ENCODE measurements around the gene PHYKPL. TPM values are rescaled to one million over a fixed set of nuclear protein-coding genes. Genes with fewer than 3 reads are reported as not detected.
A peak's percentile ranks its signal among the peaks of the same experiment; 100 is the strongest.

The PHYKPL gene
- total and polyA plus RNA-seq, 7 experiments from 2014 or later: 38.8 to 265 (median 143) TPM

GRCh38 chr5:178170455-178170854 is 62.1 kb downstream of the PHYKPL start:
- no peak overlapping the region for H3K4me3 ChIP-seq (ENCODE audit: low read length)
- peaks cover 0 to 22% (median 0%) of the 10 kb centered on the region in 5 donors for H3K27me3 Mint-ChIP-seq
- no peaks in the 10 kb centered on the region for H3K4me1 Mint-ChIP-seq
- no peaks in the 10 kb centered on the region for H3K36me3 Mint-ChIP-seq
- H3K4me1 ChIP-seq (ENCODE audit: control insufficient read depth in 2 of 2, insufficient read depth in 2 of 2, low read length in 2 of 2): no peaks in the 10 kb centered on the region
- ChIA-PET POLR2A (no interaction called here), CTCF (no interaction called here)
- no peak overlapping the region for H3K27ac Mint-ChIP-seq
- no peaks in the 10 kb centered on the region for H3K36me3 ChIP-seq (ENCODE audit: control insufficient read depth in 2 of 3, insufficient read depth in 3 of 3, low read length in 3 of 3)
- no peak overlapping the region for H3K27ac ChIP-seq (ENCODE audit: low read depth, low read length)
- H3K4me3 Mint-ChIP-seq: no peak overlapping the region
- no peak for ATAC-seq
- DNase-seq: no peak
- no peaks in the 10 kb centered on the region for H3K27me3 ChIP-seq (ENCODE audit: control insufficient read depth in 2 of 2, insufficient read depth in 2 of 2, low read length in 2 of 2)
- no peaks in the 10 kb centered on the region for H3K9me3 Mint-ChIP-seq
- intact Hi-C loops (cut with micrococcal nuclease): no loop called here
- no peaks in the 10 kb centered on the region for H3K9me3 ChIP-seq (ENCODE audit: control insufficient read depth in 2 of 3, low read length in 3 of 3)

GRCh38 chr5:178165581-178165980 is 67.0 kb downstream of the PHYKPL start:
- H3K4me3 ChIP-seq (ENCODE audit: low read length): no peak overlapping the region
- peaks cover 0 to 10% (median 8%) of the 10 kb centered on the region in 7 donors for H3K4me1 Mint-ChIP-seq
- no peak overlapping the region for H3K27ac Mint-ChIP-seq
- DNase-seq (no peak), ATAC-seq (no peak)
- no peaks in the 10 kb centered on the region for H3K36me3 ChIP-seq (ENCODE audit: control insufficient read depth in 2 of 3, insufficient read depth in 3 of 3, low read length in 3 of 3)
- no peaks in the 10 kb centered on the region for H3K9me3 ChIP-seq (ENCODE audit: control insufficient read depth in 2 of 3, low read length in 3 of 3)
- no peaks in the 10 kb centered on the region for H3K27me3 ChIP-seq (ENCODE audit: control insufficient read depth in 2 of 2, insufficient read depth in 2 of 2, low read length in 2 of 2)
- H3K4me3 Mint-ChIP-seq: no peak overlapping the region
- CTCF ChIA-PET: interaction anchor here (1.3 to 1.6 kb wide), 2 partner anchors 68 to 90 kb away, joined by 3 to 4 read pairs; no protein-coding TSS in a partner anchor
- H3K4me1 ChIP-seq (ENCODE audit: control insufficient read depth in 2 of 2, insufficient read depth in 2 of 2, low read length in 2 of 2): peaks cover 0 to 3% of the 10 kb centered on the region in 2 donors
- no peak overlapping the region for H3K27ac ChIP-seq (ENCODE audit: low read depth, low read length)
- H3K27me3 Mint-ChIP-seq: peaks cover 0 to 36% (median 9%) of the 10 kb centered on the region in 5 donors
- POLR2A ChIA-PET: no interaction called here
- intact Hi-C loops (cut with micrococcal nuclease): no loop called here
- H3K36me3 Mint-ChIP-seq: no peaks in the 10 kb centered on the region
- H3K9me3 Mint-ChIP-seq: no peaks in the 10 kb centered on the region

DNA sequence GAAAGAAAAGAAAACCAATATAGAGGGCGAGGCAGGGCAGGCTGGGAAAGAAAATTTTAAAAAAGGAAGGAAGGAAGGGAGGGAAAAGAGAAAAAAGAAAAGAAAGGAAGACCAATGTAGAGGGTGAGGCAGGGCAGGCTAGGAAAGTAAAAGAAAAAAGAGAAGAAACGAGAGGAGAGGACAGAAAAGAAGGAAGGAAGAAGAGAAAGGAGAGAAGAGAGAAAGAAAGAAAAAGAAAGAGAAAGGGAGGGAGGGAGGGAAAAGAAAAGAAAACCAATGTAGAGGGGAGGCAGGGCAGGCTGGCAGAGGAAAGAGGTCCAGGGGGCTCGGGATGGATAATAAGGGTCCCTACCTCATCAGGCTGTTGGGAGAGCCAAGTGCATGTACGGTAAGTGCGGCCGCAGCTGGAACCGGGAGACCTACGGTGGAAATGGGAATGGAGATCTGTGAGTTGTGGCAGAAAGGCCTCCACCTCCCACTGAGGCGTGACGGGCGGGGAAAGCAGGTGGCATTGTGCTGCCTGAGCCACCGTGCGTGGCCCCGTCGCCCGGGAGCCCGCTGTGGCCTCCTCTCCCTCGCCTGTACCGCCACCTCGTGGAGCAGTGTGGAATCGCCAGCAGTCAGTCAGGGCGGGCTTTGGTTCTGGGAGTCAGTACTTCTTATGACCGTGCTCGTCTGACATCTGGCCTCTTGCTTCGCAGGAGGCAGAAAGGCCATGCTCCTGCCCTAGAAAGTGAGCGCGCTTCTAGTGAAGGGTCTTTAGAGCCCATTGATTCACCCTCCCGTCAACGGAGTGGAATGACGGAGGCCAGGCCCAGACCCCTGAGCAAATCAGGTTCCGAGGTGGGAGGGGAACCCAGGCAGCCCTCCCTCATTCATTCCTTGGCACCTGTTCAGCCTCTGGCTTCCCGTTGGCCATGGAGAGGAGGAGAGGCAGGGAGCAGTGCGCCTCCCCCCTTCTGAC is 68.5 kb downstream of the PHYKPL start:
- ATAC-seq (peak; percentile 100), DNase-seq (peak; percentile 79 to 98 (median 92))
- Mint-ChIP-seq H3K4me3 (peak overlapping the region in 6 of 10 donors; percentile 27 to 69 (median 55)), H3K4me1 (peaks cover 0 to 10% (median 8%) of the 10 kb centered on the region in 7 donors), H3K27ac (no peak overlapping the region), H3K27me3 (peaks cover 0 to 30% (median 9%) of the 10 kb centered on the region in 5 donors), H3K9me3 (no peaks in the 10 kb centered on the region), H3K36me3 (no peaks in the 10 kb centered on the region)
- no peaks in the 10 kb centered on the region for H3K27me3 ChIP-seq (ENCODE audit: control insufficient read depth in 2 of 2, insufficient read depth in 2 of 2, low read length in 2 of 2)
- H3K9me3 ChIP-seq (ENCODE audit: control insufficient read depth in 2 of 3, low read length in 3 of 3): no peaks in the 10 kb centered on the region
- H3K4me3 ChIP-seq (ENCODE audit: low read length): no peak overlapping the region
- intact Hi-C loops (cut with micrococcal nuclease): loop anchor here (1.0 kb wide), 4 partner anchors 10 to 88 kb away; no protein-coding TSS in a partner anchor
- H3K4me1 ChIP-seq (ENCODE audit: control insufficient read depth in 2 of 2, insufficient read depth in 2 of 2, low read length in 2 of 2): peaks cover 0 to 3% of the 10 kb centered on the region in 2 donors
- H3K27ac ChIP-seq (ENCODE audit: low read depth, low read length): no peak overlapping the region
- POLR2A ChIA-PET: interaction anchor here (0.6 to 1.6 kb wide), 3 partner anchors 17 to 76 kb away, joined by 3 to 5 read pairs (median 4); no protein-coding TSS in a partner anchor
- CTCF ChIA-PET: interaction anchor here (0.8 to 2.6 kb wide), 4 partner anchors 20 to 89 kb away, joined by 3 to 15 read pairs (median 4); no protein-coding TSS in a partner anchor
- no peaks in the 10 kb centered on the region for H3K36me3 ChIP-seq (ENCODE audit: control insufficient read depth in 2 of 3, insufficient read depth in 3 of 3, low read length in 3 of 3)

DNA sequence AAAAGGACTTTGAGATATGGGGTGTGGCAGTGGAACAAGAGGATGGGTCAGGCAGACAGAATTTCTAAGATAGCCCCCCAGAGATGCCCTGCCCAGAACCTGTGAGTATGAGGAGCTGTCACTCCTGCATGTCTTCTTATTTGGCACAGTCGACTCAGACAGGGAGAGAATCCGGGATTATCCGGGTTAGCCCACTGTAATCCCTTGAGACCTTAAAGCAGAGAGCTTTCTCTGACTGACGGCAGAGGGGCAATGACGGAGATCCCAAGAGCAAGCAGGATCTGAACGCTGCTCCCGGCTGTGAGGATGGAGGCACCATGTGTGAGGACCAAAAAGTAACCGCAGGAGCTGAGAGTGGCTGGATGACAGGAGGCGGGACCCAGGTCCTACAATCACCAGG is 70.1 kb downstream of the PHYKPL start:
- Histone ChIP-seq H3K27ac (ENCODE audit: low read depth, low read length) (no peak overlapping the region), H3K9me3 (ENCODE audit: control insufficient read depth in 2 of 3, low read length in 3 of 3) (no peaks in the 10 kb centered on the region), H3K36me3 (ENCODE audit: control insufficient read depth in 2 of 3, insufficient read depth in 3 of 3, low read length in 3 of 3) (no peaks in the 10 kb centered on the region), H3K4me3 (ENCODE audit: low read length) (no peak overlapping the region), H3K27me3 (ENCODE audit: control insufficient read depth in 2 of 2, insufficient read depth in 2 of 2, low read length in 2 of 2) (no peaks in the 10 kb centered on the region), H3K4me1 (ENCODE audit: control insufficient read depth in 2 of 2, insufficient read depth in 2 of 2, low read length in 2 of 2) (peaks cover 0 to 3% of the 10 kb centered on the region in 2 donors)
- Mint-ChIP-seq H3K4me1 (peaks cover 0 to 10% (median 8%) of the 10 kb centered on the region in 7 donors), H3K9me3 (no peaks in the 10 kb centered on the region), H3K4me3 (no peak overlapping the region), H3K36me3 (no peaks in the 10 kb centered on the region), H3K27me3 (peaks cover 0 to 24% (median 9%) of the 10 kb centered on the region in 5 donors), H3K27ac (no peak overlapping the region)
- ChIA-PET CTCF (interaction anchor here (0.6 to 2.6 kb wide), 6 partner anchors 20 to 94 kb away, joined by 3 to 15 read pairs (median 4); no protein-coding TSS in a partner anchor), POLR2A (interaction anchor here (1.6 kb wide), 1 partner anchor 41 kb away, joined by 4 read pairs; no protein-coding TSS in a partner anchor)
- ATAC-seq (no peak), DNase-seq (no peak)
- intact Hi-C loops (cut with micrococcal nuclease): no loop called here

GRCh38 chr5:178160176-178160575 is 72.4 kb downstream of the PHYKPL start:
- Mint-ChIP-seq H3K4me3 (no peak overlapping the region), H3K27ac (no peak overlapping the region), H3K4me1 (peaks cover 0 to 10% (median 8%) of the 10 kb centered on the region in 7 donors), H3K27me3 (peaks cover 0 to 18% (median 9%) of the 10 kb centered on the region in 5 donors), H3K36me3 (no peaks in the 10 kb centered on the region), H3K9me3 (no peaks in the 10 kb centered on the region)
- Histone ChIP-seq H3K4me1 (ENCODE audit: control insufficient read depth in 2 of 2, insufficient read depth in 2 of 2, low read length in 2 of 2) (peaks cover 0 to 3% of the 10 kb centered on the region in 2 donors), H3K36me3 (ENCODE audit: control insufficient read depth in 2 of 3, insufficient read depth in 3 of 3, low read length in 3 of 3) (no peaks in the 10 kb centered on the region), H3K27me3 (ENCODE audit: control insufficient read depth in 2 of 2, insufficient read depth in 2 of 2, low read length in 2 of 2) (no peaks in the 10 kb centered on the region), H3K27ac (ENCODE audit: low read depth, low read length) (no peak overlapping the region), H3K9me3 (ENCODE audit: control insufficient read depth in 2 of 3, low read length in 3 of 3) (no peaks in the 10 kb centered on the region), H3K4me3 (ENCODE audit: low read length) (no peak overlapping the region)
- POLR2A ChIA-PET: interaction anchor here (0.7 kb wide), 1 partner anchor 61 kb away, joined by 3 read pairs; no protein-coding TSS in a partner anchor
- DNase-seq (no peak), ATAC-seq (no peak)
- intact Hi-C loops (cut with micrococcal nuclease): no loop called here
- CTCF ChIA-PET: interaction anchor here (0.6 kb wide), 1 partner anchor 93 kb away, joined by 3 read pairs; no protein-coding TSS in a partner anchor
